Endothelial cell of umbilical vein (primary cell): ENCODE measurements around the gene BRAP.

Source experiments
- EZH2 ChIP-seq: IDR thresholded peaks from 2 replicates; pipeline ENCODE4 v1.6.1; 2012; ENCODE audit warnings: borderline replicate concordance, low read depth, mild to moderate bottlenecking, moderate library complexity, low read length, inconsistent platforms; ENCODE audit not compliant: severe bottlenecking
- POLR2A ChIP-seq: IDR thresholded peaks from 2 replicates; pipeline ENCODE4 v1.6.1; 2012; ENCODE audit warnings: low read depth, mild to moderate bottlenecking, control low read depth, low read length
- POLR2AphosphoS5 ChIP-seq: IDR thresholded peaks from 2 replicates; pipeline ENCODE4 v1.6.1; 2012; ENCODE audit warnings: low read depth, mild to moderate bottlenecking, control low read depth, low read length, moderate library complexity; ENCODE audit not compliant: insufficient read depth
- TF ChIP-seq, protein P1 (sequence below), 2 donors: IDR thresholded peaks; 1 replicate in 1 of 2; 2 replicates in 1 of 2; pipeline ENCODE4 v1.5.1; 2011; ENCODE audit warnings: low read length in 2 of 2, mild to moderate bottlenecking in 2 of 2, moderate library complexity in 2 of 2, control low read depth in 1 of 2, inconsistent platforms in 1 of 2, low read depth in 1 of 2; ENCODE audit not compliant: insufficient read depth in 1 of 2; ENCODE audit errors: extremely low read depth in 1 of 2
- TF ChIP-seq, protein P2 (sequence below): IDR thresholded peaks from 2 replicates; pipeline ENCODE4 v1.6.1; 2011; ENCODE audit not compliant: insufficient read depth, insufficient read length

DNA sequence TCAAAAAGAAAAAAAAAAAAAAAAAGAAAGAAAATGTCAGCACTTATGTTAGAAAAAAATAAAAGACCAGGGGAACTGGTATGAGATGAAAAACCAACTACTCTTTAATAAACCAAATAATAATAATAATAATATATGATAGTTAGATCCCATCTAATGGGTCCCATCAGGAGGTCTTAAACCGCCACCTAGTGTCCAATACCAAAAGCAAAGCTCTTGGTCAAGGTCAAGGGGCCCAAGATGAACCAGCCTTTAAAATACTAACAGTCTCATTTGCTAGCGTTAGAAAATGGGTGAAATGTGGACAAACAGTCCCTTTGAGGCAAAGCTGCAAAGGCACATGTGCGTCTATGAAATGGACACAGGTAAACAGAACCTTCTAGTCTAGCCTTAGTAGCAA, 12.3 kb downstream of the BRAP start:
- TF ChIP-seq, protein P1, sequence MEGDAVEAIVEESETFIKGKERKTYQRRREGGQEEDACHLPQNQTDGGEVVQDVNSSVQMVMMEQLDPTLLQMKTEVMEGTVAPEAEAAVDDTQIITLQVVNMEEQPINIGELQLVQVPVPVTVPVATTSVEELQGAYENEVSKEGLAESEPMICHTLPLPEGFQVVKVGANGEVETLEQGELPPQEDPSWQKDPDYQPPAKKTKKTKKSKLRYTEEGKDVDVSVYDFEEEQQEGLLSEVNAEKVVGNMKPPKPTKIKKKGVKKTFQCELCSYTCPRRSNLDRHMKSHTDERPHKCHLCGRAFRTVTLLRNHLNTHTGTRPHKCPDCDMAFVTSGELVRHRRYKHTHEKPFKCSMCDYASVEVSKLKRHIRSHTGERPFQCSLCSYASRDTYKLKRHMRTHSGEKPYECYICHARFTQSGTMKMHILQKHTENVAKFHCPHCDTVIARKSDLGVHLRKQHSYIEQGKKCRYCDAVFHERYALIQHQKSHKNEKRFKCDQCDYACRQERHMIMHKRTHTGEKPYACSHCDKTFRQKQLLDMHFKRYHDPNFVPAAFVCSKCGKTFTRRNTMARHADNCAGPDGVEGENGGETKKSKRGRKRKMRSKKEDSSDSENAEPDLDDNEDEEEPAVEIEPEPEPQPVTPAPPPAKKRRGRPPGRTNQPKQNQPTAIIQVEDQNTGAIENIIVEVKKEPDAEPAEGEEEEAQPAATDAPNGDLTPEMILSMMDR (IDR thresholded peaks at IDR 0.05; ENCODE audit: extremely low read depth in 1 of 2, insufficient read depth in 1 of 2, low read depth in 1 of 2, low read length in 2 of 2), result peak; percentile 19 to 37
- TF ChIP-seq POLR2AphosphoS5 (no peak), POLR2A (no peak), EZH2 (no peak)
- TF ChIP-seq, protein P2, sequence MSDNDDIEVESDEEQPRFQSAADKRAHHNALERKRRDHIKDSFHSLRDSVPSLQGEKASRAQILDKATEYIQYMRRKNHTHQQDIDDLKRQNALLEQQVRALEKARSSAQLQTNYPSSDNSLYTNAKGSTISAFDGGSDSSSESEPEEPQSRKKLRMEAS, result no peak
